Measurements from ENCODE around the gene MRRF. TPM values are rescaled to one million over a fixed set of nuclear protein-coding genes. Genes with fewer than 3 reads are reported as not detected.
"Not testable (repeated sequence)": the region's sequence is repeated elsewhere in the genome, so short reads cannot be mapped to it uniquely, and the experiment has no call there.

Gene MRRF
- total RNA-seq, 1 experiment from 2014 or later = 42.3 TPM

DNA sequence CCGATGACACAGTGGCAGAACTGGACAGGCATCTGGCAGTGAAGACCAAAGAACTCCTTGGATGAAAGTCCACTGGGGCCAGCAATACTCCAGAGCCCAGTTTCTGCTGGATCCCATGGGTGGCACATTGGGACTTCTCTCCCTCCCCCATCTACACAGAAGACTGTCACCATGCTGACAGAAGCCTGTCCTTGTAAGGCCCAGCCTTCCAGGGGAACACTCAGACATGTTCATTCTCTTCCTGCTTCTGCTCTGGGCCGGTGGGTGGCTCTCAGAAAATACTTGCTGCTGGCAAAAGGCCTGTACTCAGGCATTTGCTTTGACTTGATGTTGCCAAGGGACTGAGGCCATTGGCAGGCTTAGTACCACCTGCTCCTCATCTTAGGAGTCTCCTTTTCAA is 57.9 kb downstream of the MRRF start (continued):
- TF ChIP-seq, protein P1, sequence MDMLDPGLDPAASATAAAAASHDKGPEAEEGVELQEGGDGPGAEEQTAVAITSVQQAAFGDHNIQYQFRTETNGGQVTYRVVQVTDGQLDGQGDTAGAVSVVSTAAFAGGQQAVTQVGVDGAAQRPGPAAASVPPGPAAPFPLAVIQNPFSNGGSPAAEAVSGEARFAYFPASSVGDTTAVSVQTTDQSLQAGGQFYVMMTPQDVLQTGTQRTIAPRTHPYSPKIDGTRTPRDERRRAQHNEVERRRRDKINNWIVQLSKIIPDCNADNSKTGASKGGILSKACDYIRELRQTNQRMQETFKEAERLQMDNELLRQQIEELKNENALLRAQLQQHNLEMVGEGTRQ (CRISPR knock-in tag; IDR thresholded peaks at IDR 0.05) = no peak
- no peak for TF ChIP-seq CREM (CRISPR knock-in tag; IDR thresholded peaks at IDR 0.05)
- no peak for TF ChIP-seq ATF1 (CRISPR knock-in tag; IDR thresholded peaks at IDR 0.05)
- TF ChIP-seq, protein P2, sequence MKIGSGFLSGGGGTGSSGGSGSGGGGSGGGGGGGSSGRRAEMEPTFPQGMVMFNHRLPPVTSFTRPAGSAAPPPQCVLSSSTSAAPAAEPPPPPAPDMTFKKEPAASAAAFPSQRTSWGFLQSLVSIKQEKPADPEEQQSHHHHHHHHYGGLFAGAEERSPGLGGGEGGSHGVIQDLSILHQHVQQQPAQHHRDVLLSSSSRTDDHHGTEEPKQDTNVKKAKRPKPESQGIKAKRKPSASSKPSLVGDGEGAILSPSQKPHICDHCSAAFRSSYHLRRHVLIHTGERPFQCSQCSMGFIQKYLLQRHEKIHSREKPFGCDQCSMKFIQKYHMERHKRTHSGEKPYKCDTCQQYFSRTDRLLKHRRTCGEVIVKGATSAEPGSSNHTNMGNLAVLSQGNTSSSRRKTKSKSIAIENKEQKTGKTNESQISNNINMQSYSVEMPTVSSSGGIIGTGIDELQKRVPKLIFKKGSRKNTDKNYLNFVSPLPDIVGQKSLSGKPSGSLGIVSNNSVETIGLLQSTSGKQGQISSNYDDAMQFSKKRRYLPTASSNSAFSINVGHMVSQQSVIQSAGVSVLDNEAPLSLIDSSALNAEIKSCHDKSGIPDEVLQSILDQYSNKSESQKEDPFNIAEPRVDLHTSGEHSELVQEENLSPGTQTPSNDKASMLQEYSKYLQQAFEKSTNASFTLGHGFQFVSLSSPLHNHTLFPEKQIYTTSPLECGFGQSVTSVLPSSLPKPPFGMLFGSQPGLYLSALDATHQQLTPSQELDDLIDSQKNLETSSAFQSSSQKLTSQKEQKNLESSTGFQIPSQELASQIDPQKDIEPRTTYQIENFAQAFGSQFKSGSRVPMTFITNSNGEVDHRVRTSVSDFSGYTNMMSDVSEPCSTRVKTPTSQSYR (CRISPR knock-in tag; IDR thresholded peaks at IDR 0.05) = no peak
- TF ChIP-seq, protein P3, sequence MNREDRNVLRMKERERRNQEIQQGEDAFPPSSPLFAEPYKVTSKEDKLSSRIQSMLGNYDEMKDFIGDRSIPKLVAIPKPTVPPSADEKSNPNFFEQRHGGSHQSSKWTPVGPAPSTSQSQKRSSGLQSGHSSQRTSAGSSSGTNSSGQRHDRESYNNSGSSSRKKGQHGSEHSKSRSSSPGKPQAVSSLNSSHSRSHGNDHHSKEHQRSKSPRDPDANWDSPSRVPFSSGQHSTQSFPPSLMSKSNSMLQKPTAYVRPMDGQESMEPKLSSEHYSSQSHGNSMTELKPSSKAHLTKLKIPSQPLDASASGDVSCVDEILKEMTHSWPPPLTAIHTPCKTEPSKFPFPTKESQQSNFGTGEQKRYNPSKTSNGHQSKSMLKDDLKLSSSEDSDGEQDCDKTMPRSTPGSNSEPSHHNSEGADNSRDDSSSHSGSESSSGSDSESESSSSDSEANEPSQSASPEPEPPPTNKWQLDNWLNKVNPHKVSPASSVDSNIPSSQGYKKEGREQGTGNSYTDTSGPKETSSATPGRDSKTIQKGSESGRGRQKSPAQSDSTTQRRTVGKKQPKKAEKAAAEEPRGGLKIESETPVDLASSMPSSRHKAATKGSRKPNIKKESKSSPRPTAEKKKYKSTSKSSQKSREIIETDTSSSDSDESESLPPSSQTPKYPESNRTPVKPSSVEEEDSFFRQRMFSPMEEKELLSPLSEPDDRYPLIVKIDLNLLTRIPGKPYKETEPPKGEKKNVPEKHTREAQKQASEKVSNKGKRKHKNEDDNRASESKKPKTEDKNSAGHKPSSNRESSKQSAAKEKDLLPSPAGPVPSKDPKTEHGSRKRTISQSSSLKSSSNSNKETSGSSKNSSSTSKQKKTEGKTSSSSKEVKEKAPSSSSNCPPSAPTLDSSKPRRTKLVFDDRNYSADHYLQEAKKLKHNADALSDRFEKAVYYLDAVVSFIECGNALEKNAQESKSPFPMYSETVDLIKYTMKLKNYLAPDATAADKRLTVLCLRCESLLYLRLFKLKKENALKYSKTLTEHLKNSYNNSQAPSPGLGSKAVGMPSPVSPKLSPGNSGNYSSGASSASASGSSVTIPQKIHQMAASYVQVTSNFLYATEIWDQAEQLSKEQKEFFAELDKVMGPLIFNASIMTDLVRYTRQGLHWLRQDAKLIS (CRISPR knock-in tag; IDR thresholded peaks at IDR 0.05; ENCODE audit: borderline replicate concordance) = no peak
- no peak for TF ChIP-seq TEAD1 (CRISPR knock-in tag; IDR thresholded peaks at IDR 0.05)

DNA sequence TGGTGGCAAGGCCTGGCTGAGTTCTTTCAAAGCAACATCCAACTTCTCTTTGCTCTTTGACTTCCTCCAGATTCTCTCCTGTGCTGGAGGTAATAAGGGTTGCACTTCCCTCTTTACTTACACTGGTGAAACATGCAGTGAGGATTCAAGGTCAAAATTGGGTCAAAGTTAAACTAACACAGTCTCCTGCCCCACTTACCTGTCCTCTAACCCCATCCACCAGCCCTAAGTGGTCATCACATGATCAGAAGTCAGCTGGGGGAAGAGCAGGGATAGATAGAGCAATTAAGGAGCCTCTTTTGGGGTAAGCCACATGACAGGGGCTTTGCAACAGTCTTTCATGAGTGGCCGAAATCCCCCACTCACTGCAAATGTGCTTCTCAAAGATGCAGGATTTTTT is 60.0 kb downstream of the MRRF start:
- ATAC-seq; H3K9me3 Mint-ChIP-seq; H3K27ac Mint-ChIP-seq; H3K4me3 Mint-ChIP-seq; CTCF ChIA-PET; POLR2A ChIA-PET; H3K27me3 Mint-ChIP-seq (ENCODE audit: low read depth); H3K4me1 Mint-ChIP-seq; DNase-seq (ENCODE audit: low spot score): not testable (repeated sequence)
- peaks cover 21% of the 10 kb centered on the region for H3K36me3 Mint-ChIP-seq

DNA sequence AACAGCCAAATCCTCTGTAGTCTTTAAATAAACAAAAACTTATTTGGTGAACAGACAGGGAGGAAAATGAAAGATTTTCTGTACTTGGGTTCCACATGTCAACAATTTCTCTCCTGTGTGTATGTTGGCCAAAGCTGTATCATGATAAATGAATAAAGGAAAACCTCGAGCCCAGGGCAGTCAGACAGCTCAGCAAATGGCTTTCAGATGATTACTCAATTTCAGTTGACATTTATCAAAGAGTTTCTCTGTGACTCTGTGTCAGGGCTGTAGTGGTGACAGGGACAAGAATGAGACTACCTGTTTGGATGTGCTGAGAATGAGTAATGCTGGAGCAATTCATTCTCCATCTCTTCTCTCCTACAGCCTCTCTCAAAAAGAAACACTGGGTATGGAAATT is 60.4 kb downstream of the MRRF start:
- CTCF ChIA-PET = interaction anchor here (0.7 kb wide), 1 partner anchor 303 kb away, joined by 3 read pairs; no protein-coding TSS in a partner anchor
- DNase-seq (ENCODE audit: low spot score) = no peak
- POLR2A ChIA-PET = no interaction called here
- peaks cover 7% of the 10 kb centered on the region for H3K4me1 Mint-ChIP-seq
- no peak overlapping the region for H3K4me3 Mint-ChIP-seq
- no peaks in the 10 kb centered on the region for H3K27me3 Mint-ChIP-seq (ENCODE audit: low read depth)
- H3K9me3 Mint-ChIP-seq = no peaks in the 10 kb centered on the region
- H3K27ac Mint-ChIP-seq = no peak overlapping the region
- no peak for ATAC-seq
- peaks cover 21% of the 10 kb centered on the region for H3K36me3 Mint-ChIP-seq
- TF ChIP-seq ZNF138 (CRISPR knock-in tag; conservative IDR thresholded peaks at IDR 0.05) (no peak), NR1H2 (CRISPR knock-in tag; IDR thresholded peaks at IDR 0.05) (no peak), RELA (CRISPR knock-in tag; IDR thresholded peaks at IDR 0.05; ENCODE audit: borderline replicate concordance) (no peak), SMAD4 (CRISPR knock-in tag; IDR thresholded peaks at IDR 0.05) (no peak)

DNA sequence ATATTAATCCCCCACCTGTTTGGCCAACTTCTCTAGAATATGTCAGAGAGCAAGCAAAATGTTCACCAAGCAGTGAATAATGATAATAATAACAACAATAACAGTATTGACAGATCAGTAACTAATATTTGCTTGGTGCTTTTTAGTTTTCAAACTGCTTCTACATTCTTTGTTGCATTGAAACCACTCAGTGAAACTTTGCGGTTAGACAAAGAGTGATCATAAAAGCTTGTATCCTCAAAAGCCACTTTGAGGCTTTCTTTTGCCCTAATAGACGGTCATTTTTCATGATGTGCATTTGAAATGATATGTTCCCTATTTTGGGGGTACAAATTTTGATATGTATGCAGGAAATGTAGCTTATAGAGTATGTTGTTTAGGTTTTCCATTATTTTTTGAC is 62.5 kb downstream of the MRRF start:
- Mint-ChIP-seq H3K4me1 (peaks cover 16% of the 10 kb centered on the region), H3K4me3 (no peak overlapping the region), H3K27ac (no peak overlapping the region), H3K27me3 (ENCODE audit: low read depth) (no peaks in the 10 kb centered on the region), H3K9me3 (no peaks in the 10 kb centered on the region), H3K36me3 (peaks cover 21% of the 10 kb centered on the region)
- ChIA-PET POLR2A (interaction anchor here (0.7 kb wide), 1 partner anchor 723 kb away, joined by 4 read pairs; no protein-coding TSS in a partner anchor), CTCF (interaction anchor here (0.7 to 1.5 kb wide), 2 partner anchors 10 to 14 kb away, joined by 3 to 5 read pairs; no protein-coding TSS in a partner anchor)
- ATAC-seq (no peak), DNase-seq (ENCODE audit: low spot score) (no peak)
- TF ChIP-seq, protein P4, sequence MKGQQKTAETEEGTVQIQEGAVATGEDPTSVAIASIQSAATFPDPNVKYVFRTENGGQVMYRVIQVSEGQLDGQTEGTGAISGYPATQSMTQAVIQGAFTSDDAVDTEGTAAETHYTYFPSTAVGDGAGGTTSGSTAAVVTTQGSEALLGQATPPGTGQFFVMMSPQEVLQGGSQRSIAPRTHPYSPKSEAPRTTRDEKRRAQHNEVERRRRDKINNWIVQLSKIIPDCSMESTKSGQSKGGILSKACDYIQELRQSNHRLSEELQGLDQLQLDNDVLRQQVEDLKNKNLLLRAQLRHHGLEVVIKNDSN (CRISPR knock-in tag; IDR thresholded peaks at IDR 0.05) = no peak
- TF ChIP-seq ZNF416 (CRISPR knock-in tag; IDR thresholded peaks at IDR 0.05) (no peak), KAT7 (CRISPR knock-in tag; IDR thresholded peaks at IDR 0.05; ENCODE audit: borderline replicate concordance) (no peak), NR2C2 (CRISPR knock-in tag; IDR thresholded peaks at IDR 0.05) (no peak), TEAD1 (CRISPR knock-in tag; IDR thresholded peaks at IDR 0.05) (no peak), FOXP1 (CRISPR knock-in tag; IDR thresholded peaks at IDR 0.05; ENCODE audit: borderline replicate concordance) (no peak)
- TF ChIP-seq, protein P5, sequence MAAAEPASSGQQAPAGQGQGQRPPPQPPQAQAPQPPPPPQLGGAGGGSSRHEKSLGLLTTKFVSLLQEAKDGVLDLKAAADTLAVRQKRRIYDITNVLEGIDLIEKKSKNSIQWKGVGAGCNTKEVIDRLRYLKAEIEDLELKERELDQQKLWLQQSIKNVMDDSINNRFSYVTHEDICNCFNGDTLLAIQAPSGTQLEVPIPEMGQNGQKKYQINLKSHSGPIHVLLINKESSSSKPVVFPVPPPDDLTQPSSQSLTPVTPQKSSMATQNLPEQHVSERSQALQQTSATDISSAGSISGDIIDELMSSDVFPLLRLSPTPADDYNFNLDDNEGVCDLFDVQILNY (CRISPR knock-in tag; IDR thresholded peaks at IDR 0.05) = no peak
- TF ChIP-seq, protein P6, sequence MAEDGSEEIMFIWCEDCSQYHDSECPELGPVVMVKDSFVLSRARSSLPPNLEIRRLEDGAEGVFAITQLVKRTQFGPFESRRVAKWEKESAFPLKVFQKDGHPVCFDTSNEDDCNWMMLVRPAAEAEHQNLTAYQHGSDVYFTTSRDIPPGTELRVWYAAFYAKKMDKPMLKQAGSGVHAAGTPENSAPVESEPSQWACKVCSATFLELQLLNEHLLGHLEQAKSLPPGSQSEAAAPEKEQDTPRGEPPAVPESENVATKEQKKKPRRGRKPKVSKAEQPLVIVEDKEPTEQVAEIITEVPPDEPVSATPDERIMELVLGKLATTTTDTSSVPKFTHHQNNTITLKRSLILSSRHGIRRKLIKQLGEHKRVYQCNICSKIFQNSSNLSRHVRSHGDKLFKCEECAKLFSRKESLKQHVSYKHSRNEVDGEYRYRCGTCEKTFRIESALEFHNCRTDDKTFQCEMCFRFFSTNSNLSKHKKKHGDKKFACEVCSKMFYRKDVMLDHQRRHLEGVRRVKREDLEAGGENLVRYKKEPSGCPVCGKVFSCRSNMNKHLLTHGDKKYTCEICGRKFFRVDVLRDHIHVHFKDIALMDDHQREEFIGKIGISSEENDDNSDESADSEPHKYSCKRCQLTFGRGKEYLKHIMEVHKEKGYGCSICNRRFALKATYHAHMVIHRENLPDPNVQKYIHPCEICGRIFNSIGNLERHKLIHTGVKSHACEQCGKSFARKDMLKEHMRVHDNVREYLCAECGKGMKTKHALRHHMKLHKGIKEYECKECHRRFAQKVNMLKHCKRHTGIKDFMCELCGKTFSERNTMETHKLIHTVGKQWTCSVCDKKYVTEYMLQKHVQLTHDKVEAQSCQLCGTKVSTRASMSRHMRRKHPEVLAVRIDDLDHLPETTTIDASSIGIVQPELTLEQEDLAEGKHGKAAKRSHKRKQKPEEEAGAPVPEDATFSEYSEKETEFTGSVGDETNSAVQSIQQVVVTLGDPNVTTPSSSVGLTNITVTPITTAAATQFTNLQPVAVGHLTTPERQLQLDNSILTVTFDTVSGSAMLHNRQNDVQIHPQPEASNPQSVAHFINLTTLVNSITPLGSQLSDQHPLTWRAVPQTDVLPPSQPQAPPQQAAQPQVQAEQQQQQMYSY (CRISPR knock-in tag; IDR thresholded peaks at IDR 0.05) = no peak
